Hindlimb muscle (tissue), 1 donor: Measurements from ENCODE around the gene CMC2. TPM values are rescaled to one million over a fixed set of nuclear protein-coding genes. Genes with fewer than 3 reads are reported as not detected.

Source experiments
- DNase-seq: peaks from one replicate; pipeline ENCODE4 v3.0.0-alpha.2; 2013
- polyA plus RNA-seq: library from polyadenylated mRNA; unstranded; fragments of 120-200 nt; gene quantifications from one replicate; pipeline ENCODE4 v1.2.1, GENCODE V29; 2013; ENCODE audit not compliant: insufficient read length

CMC2 gene
- polyA plus RNA-seq, 1 donor: 26.0 TPM

DNA sequence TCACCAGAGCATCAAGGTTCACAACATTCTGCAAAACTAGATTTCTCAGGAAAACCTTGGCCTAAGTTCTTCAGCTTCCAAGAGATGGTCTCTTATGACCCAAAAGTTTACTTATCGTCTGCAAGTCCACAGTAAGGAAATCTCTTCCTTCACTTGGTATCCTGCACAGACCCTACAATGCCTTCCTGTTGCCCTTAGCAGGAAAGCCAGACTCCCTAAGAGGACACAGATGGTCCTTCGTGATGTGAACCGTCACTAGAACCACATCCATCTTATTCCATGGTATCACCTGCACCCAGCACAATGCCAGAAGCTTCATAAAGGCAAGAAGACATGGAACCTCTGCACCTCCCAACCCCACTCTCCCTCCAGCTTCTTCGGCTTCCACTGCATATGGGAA lies 34.1 kb downstream of the CMC2 start:
- DNase-seq: no peak

DNA sequence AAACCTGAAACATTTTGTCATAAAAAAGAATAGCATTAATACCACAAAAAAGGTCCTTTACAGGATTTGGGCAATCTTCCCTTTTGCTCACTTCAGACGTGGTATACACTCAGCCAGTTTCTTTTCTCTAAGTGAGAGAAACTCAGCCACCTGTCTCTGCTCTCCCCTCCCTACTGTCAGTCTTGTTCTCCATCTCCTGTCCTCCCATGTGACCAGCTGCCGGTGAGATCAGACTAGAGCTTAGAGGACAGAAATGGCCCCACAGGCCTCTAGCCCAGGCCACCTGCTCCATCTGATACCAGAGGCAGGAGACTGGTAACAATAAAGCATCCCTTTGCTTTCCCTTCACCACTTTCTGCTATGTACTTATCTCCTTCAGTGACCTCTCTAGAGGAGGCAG lies 34.9 kb downstream of the CMC2 start:
- no peak for DNase-seq

GRCh38 chr16:80969114-80969484 lies 37.6 kb downstream of the CMC2 start:
- DNase-seq: no peak

DNA sequence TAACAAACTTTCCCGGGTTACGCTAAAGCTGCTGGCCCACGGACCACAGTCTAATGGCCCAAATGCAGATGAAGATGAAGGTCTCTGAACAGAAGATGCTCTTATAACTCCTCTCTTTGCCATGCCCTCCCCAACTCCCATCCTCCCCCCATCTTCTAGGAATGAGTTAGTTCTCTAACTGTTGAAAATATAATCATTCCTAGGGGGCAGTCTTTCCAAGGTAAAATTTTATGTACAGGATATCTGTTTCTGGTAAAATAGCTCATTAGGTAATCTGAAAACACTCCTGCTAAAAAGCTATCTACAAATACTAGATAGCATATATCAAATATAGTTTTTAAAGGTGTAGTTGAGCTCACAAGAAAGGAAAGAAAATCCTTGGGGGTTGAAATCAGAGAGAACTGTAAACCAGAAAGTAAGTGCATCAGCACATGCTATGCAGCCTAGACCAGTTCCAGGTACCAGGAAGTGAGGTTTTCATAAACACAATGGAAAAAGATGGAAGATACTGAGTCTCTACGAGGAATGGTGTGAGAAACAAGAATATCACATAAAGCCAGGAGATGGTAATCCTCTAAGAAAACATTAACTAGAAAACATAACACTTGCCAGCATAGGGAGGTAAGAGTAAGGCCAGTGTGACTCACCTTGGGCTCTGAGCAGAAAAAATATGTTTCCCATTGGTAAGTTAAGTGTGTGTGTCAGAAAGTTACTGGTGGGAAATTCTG lies 38.1 kb downstream of the CMC2 start:
- no peak for DNase-seq

DNA sequence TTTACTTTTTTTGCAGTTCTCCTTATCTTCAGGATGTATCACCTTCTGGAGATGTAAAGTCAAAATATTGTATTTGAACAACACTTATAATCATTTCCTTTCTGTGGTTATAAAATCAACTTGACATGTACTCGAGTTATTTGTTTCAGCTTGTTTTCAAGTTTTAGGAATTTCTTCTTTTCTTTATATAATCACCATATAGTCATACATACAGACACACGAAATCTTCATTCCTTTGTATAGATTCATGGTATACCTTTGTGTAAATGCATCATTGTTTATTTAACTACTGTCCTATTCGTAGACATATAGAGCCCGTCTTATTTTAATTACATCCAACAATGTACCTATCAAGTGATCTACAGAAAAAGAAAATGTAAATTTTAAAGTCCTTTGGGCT lies 40.1 kb downstream of the CMC2 start:
- no peak for DNase-seq

- no peak for DNase-seq
Measured at GRCh38 chr16:80964351-80964750, 42.3 kb downstream of the CMC2 start.

DNA sequence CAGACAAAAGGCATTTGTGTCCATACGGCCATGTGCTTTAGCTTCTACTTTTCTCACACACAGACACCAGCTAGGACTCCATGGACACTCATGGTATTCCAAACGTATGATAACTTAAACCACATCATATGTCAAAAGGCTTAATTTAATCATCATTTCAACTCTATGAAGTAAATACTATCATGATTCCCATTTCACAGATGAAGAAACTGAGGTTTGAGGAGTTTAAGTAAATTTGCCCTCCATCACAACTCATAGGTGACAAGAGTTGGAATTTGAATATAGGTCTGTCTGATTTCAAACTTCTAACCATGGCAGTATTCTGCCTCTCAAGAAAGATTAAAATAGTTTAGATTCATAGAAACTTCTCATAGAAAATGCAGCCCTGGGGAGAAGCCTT lies 43.8 kb downstream of the CMC2 start:
- no peak for DNase-seq

DNA sequence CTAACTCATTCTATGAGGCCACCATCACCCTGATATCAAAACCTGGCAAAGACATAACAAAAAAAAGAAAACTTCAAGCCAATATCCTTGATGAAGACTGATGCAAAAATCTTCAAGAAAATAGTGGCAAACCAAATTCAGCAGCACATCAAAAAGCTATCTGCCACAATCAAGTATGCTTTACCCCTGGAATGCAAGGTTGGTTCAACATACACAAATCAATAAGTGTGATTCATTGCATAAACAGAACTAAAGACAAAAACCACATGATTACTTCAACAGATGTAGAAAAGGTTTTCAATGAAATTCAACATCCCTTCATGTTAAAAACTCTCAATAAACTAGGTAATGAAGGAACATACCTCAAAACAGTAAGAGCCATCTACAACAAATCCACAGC lies 48.4 kb downstream of the CMC2 start:
- no peak for DNase-seq

DNA sequence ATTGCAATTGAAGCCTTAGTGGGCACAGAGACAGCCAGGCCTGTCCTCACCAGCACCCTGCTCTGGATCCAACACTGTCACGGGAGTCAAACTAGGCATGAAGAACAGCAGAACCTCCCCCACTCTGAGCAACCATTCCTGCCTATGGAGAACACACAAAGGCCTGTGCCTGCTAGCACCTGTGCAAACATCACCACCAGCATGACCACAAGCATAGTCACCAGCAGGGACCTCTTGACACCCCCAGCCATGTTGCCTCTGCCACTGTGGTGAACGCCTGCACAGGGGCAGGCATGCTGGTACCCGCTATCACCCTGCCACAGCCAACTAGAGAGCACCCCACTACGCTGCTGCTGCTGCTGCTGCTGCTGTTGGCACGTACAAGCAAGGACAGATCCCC lies 51.7 kb downstream of the CMC2 start:
- DNase-seq: no peak

DNA sequence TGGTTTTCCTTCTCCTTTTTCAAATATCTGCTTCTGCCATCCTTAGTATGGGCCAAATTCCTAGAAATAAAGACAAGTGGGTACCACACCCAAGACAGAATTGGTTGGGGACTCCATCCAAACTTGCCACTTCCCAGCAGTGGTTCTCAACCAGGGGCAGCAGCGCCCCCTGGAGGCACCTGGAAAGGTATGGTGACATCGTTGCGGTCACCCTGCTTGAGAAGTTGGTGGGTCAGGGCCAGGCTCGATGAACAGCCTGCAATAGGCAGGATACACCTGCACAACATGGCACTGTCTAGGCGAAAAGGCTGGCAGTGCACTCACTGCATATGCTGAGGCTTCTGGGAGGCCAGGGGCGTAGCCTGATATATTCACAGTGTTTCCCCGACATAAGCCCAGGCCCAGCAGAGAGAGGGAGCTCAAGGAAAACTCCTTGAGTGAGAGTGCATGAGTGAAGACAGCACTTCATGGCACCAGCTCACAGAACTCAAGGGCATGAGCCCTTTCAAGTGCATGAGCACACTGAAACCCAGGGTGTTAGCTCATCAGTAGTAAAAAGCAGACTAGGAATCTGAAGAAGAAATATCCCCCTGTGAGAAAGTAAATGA lies 57.7 kb downstream of the CMC2 start:
- peak; percentile 34 for DNase-seq

GRCh38 chr16:80947708-80948625 lies 58.7 kb downstream of the CMC2 start:
- no peak for DNase-seq

- no peak for DNase-seq
Measured at GRCh38 chr16:80947239-80947638, 59.4 kb downstream of the CMC2 start.

GRCh38 chr16:80946481-80946880 lies 60.2 kb downstream of the CMC2 start:
- DNase-seq: no peak

- DNase-seq: no peak
Measured at GRCh38 chr16:80940069-80940856, 66.4 kb downstream of the CMC2 start.

- DNase-seq: no peak
Measured at GRCh38 chr16:80938879-80939260, 67.8 kb downstream of the CMC2 start.

DNA sequence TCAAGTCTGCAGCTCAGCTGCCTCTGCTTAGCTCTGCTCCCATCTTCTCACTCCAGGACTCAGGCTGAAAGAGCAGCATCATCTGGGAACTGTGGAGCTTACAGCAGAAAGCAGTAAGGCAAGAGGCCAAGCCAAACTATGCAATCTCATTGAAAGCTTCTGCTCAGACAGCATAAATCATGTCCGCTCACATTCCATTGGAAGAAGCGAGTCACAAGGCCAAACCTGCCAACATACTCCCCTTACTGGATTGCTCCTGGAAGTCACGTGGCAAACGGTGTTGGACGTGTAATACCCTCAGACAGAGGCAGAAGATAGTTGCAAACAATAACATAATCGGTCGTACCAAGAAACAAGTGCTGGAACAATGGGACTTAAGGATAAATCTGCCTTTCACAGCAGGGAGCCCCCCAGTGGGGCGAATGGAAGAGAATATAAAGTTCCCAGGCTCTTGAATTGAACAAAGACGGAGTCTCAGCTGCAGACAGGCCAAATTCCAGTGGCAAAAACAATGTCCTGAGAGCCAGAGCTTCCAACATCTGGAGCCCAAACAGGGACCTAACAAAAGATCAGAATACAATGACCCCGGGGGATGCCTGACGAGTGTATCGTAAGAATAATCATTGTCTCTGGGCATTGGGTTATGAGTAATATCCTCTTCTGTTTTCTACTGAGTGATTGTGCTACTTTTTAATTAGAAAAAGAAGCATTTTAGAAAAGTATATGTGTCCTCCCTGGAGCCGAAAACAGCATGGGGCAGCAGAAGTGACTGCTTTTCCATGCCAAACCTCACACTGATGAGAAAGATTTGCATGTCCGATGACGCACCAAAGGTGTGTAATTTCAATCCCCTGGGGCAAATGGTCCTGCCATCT lies 68.4 kb downstream of the CMC2 start:
- DNase-seq: peak; percentile 83

DNA sequence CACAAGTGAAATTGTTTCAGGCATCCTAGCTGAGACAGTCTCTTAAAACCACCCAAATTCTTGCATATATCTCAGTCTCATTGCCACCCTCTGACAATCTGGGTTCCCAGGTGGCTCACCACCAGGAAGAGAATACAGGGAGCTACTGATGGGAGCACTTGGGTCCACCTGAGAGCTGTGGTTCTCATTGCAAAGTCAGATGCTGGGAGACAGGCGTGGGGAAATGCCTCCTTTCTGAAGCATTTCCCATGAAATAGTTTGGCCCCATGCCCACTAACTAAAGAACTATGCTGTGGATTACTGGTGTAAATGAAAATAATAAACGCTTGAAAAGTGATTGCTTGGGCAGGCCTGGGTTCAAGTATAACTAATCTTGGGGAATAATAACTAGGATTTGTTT lies 70.3 kb downstream of the CMC2 start:
- no peak for DNase-seq

- DNase-seq: no peak
Measured at GRCh38 chr16:80935691-80936090, 71.0 kb downstream of the CMC2 start.

DNA sequence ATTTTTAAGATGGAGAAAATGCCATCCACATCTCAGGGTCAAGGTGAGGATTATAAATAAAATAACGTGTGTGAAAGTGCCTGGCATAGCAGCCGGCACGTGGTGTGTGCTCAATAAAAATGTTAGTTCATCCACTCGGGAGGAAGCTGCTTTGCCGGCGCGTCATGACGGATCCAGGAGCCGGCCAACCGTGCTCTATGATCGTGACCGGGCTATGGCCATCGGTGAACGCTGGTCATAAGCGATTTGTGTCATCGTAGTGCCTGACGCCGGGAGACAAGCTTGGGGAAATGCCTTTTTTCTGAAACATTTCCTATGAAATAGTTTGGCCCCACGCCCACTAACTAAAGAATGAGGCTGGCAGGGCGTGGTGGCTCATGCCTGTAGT lies 74.0 kb downstream of the CMC2 start:
- DNase-seq: peak; percentile 48

DNA sequence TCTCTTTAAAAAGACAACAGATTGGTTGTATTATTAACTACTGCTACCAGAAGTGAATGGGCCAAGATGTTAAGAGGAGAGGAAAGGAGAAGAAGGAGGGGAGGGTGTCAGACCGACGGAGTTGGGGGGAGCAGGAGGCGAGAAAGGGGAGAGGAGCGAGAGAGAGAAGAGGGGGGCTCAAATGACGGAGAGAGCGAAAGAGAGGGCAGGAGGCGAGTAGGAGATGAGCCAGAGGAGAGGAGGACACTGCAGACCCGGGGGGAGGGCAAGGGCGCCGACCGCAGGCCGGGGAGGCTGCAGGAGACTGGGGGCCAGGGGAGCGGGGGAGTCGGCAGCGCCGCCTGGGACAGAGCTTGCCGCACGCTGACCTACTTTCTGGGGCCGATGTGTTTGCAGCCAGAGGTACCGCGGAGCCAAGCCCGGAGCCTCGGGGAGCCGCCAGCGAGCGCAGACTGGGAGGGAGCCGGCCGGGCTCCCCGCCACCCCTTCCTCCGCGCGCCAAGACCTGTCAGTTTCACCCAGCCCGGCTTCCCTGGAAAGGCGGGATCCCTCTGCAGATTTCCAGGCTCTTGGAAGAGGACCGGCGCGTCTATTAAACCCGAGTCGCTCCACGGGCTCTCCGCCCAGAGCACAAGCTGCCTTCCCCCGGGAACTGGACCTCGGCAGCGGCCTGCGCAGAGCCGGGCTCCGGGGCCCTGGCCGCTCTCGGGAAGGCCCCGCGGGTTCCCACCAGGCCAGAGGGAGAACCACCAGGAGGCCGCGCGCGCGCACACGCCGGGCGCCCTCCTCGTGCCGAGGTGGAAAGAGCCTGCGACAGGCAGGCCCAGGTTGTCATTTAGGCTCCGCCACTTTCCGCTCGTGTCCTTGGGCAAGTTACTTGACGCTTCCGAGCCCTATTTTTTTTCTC lies 74.6 kb downstream of the CMC2 start:
- peak; percentile 81 for DNase-seq
